ENCODE measurements around the gene KRT33B. TPM values are rescaled to one million over a fixed set of nuclear protein-coding genes. Genes with fewer than 3 reads are reported as not detected.

The KRT33B gene
- total and polyA plus RNA-seq, 8 donors: not detected

DNA sequence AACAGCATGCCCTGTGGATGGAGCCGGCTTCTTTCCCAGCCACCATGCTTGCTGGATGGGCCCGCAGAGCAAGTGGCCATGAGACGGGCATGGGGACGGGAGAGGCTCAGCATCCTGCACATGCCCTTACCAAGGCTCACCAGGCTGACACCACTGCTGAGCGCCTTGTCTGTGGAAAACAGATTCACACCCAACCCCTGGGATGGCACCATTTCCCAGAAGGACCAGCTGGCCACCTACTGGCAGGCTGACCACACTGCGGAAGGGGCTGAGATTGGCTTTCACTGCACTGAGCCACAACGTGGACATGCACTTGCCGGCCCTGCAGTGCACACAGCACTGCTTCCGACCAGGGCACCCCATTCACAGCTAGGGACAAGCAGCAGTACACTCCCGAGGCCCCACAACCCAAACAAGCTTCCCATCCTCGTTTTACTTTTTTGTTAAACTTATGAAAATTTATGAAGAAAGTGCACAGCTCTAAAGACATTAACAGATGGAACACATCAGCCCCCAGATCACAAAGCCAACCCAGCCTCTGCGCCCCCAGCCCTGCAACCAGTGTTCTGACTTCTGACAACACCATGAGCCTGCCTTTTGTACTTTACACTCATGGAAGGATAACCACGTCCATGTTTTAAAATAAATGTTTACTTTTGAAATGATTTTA lies 40.2 kb downstream of the KRT33B start:
- TF ChIP-seq, protein P1, sequence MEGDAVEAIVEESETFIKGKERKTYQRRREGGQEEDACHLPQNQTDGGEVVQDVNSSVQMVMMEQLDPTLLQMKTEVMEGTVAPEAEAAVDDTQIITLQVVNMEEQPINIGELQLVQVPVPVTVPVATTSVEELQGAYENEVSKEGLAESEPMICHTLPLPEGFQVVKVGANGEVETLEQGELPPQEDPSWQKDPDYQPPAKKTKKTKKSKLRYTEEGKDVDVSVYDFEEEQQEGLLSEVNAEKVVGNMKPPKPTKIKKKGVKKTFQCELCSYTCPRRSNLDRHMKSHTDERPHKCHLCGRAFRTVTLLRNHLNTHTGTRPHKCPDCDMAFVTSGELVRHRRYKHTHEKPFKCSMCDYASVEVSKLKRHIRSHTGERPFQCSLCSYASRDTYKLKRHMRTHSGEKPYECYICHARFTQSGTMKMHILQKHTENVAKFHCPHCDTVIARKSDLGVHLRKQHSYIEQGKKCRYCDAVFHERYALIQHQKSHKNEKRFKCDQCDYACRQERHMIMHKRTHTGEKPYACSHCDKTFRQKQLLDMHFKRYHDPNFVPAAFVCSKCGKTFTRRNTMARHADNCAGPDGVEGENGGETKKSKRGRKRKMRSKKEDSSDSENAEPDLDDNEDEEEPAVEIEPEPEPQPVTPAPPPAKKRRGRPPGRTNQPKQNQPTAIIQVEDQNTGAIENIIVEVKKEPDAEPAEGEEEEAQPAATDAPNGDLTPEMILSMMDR (IDR thresholded peaks at IDR 0.05): peak in 3 of 4 donors; percentile 24 to 35 (median 26)
- intact Hi-C loops (cut with DNase I): loop anchor here in 1 of 3 donors (5.0 kb wide), 1 partner anchor 422 kb away; no protein-coding TSS in a partner anchor
- no peaks in the 10 kb centered on the region for H3K27me3 ChIP-seq
- H3K27ac ChIP-seq: no peak overlapping the region
- ATAC-seq: peak in 3 of 4 donors; percentile 67 to 77 (median 72)
- WGBS, 2 donors: 43 to 51% methylated on average over 13 of the region's 13 CpGs
- no peaks in the 10 kb centered on the region for H3K36me3 ChIP-seq
- H3K9me3 ChIP-seq: no peaks in the 10 kb centered on the region
- no peak for FAIRE-seq
- DNase-seq: peak in 2 of 6 donors; percentile 32 to 43
- no peaks in the 10 kb centered on the region for H3K4me1 ChIP-seq
- no peak overlapping the region for H3K4me3 ChIP-seq

DNA sequence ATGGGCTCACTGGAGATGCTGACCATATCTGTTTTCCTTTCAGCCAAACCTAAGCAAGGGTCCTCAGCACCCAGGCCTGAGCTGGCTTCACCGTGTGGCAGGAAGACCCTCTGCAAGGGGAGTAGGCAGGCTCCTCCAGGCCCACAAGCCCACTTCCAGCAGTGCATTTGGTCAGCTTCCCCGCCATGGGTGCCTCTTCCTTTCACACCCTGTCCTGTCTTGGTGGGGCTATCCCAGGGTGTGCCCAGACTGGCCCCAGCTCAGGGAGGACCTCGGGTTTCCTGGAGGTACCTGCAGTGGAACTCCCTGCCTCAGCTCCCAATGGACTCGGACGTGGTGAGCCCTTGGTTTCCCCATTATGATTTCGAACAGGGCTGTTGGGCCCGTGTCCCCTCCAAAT lies 41.4 kb downstream of the KRT33B start:
- no peak overlapping the region for H3K27ac ChIP-seq
- DNase-seq (no peak), ATAC-seq (no peak), FAIRE-seq (no peak)
- intact Hi-C loops (cut with DNase I): loop anchor here in 1 of 3 donors (5.0 kb wide), 1 partner anchor 421 kb away; no protein-coding TSS in a partner anchor
- no peaks in the 10 kb centered on the region for H3K4me1 ChIP-seq
- H3K36me3 ChIP-seq: no peaks in the 10 kb centered on the region
- no peaks in the 10 kb centered on the region for H3K27me3 ChIP-seq
- TF ChIP-seq, protein P1 (IDR thresholded peaks at IDR 0.05): no peak
- no peaks in the 10 kb centered on the region for H3K9me3 ChIP-seq
- WGBS, 2 donors: 62 to 76% methylated on average over 7 of the region's 7 CpGs
- H3K4me3 ChIP-seq: no peak overlapping the region

DNA sequence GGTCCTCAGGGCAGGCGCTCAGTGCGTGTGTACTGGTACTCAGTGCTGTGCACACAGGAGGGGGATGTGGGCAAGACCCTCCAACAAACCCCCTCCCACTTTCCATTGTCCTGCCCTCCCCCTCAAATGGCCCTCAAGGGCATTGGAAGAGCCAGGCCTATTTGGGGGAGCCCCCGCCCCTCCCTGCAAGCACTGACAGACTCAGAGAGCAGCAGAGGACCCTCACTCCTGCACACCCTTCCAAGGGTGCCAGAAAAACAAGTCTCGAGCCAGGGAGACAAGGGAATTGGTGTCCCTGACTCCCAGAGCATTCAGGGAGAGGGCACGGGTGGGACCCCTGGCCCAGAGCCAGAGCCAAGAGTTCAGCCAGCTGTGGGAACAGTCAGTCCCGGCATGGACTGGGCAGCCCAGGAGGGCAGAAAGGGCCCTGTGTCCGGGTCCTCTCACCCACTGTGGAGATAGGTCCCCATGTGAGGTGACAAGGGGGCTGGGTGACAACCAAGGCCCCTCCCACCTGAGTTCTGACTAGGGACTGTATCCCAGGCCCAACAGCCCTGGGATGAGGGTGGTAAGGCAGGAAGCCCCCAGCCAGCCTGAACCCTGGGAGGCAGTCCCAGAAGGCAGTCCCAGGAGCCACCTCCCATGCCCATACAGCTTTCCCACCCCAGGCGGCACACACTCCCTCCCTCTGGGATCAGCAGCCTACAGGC lies 42.0 kb downstream of the KRT33B start:
- no peaks in the 10 kb centered on the region for H3K36me3 ChIP-seq
- intact Hi-C loops (cut with DNase I): loop anchor here in 1 of 3 donors (5.0 kb wide), 1 partner anchor 420 kb away; no protein-coding TSS in a partner anchor
- H3K27me3 ChIP-seq: no peaks in the 10 kb centered on the region
- no peak for ATAC-seq
- no peaks in the 10 kb centered on the region for H3K9me3 ChIP-seq
- H3K4me3 ChIP-seq: no peak overlapping the region
- no peak overlapping the region for H3K27ac ChIP-seq
- 65 to 69% methylated on average over 8 of the region's 8 CpGs for WGBS, 2 donors
- peak in 1 of 6 donors; percentile 53 for DNase-seq
- FAIRE-seq: no peak
- H3K4me1 ChIP-seq: no peaks in the 10 kb centered on the region
- TF ChIP-seq, protein P1 (IDR thresholded peaks at IDR 0.05): no peak

DNA sequence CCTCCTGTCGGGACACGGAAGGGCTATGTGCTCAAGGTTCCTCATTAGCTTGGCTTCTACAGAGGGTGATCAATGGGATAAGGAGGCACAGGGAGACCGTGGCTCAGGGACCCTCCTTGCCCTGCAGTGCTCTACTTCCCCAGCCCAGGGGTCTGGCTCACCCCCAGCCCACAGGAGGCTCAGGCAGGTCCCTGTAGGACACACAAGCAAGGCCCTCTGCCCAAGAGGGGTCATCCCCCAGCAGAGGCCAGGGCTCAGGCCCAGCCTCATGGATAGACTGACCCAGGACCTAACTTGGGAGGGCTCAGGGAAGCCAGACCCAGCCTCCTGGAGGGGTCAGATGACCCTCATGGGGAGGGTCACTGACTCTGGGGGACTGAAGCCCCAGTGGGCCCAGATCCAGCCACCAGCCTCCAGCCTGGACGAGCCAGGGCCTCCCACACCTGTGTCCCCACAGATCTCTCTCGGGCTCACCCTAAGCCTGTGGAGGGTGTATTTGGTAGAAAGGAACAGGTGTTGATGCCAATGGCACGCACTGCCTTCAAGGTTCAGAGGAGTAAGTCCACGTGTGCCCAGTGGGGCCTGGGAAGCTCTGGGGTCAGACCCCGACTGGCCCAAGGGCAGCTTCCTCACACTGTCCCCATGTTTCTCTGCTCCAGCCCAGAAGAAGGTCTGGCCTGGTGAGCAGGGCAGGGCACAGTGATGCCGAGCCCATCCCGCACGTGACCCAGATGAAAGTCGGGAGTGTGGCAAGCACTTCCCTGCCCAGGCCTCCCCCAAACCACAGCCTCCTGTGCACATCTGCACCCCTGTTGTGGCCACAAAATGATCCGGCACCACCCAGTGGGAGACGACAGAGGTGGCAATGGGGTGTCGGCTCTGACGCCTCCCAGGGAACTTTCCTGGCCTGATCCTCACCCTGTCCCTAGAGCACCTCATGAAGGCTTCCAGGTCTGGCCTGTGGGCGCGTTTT lies 43.2 kb downstream of the KRT33B start:
- no peak overlapping the region for H3K4me3 ChIP-seq
- H3K9me3 ChIP-seq: no peaks in the 10 kb centered on the region
- TF ChIP-seq, protein P1 (IDR thresholded peaks at IDR 0.05): no peak
- intact Hi-C loops (cut with DNase I): loop anchor here in 1 of 3 donors (5.0 kb wide), 1 partner anchor 419 kb away; no protein-coding TSS in a partner anchor
- H3K36me3 ChIP-seq: no peaks in the 10 kb centered on the region
- DNase-seq (no peak), ATAC-seq (no peak), FAIRE-seq (no peak)
- no peaks in the 10 kb centered on the region for H3K4me1 ChIP-seq
- WGBS, 2 donors: 66 to 71% methylated on average over 18 of the region's 18 CpGs
- no peak overlapping the region for H3K27ac ChIP-seq
- H3K27me3 ChIP-seq: no peaks in the 10 kb centered on the region
